SKM-1 treated with dmso at 0.1 percent for 144 hours (cell line): ENCODE measurements around the gene PPP1R12B.
"Not testable (repeated sequence)": the region's sequence is repeated elsewhere in the genome, so short reads cannot be mapped to it uniquely, and the experiment has no call there.

Experiments
- DNase-seq: peaks from one replicate; lab custom pipeline; 2025; ENCODE audit not compliant: unreplicated experiment; lab: John Stamatoyannopoulos, UW

PPP1R12B gene

GRCh38 chr1:202624088-202624780 lies 275.7 kb downstream of the PPP1R12B start:
- DNase-seq: no peak

GRCh38 chr1:202624781-202625108 lies 276.2 kb downstream of the PPP1R12B start:
- DNase-seq: no peak

DNA sequence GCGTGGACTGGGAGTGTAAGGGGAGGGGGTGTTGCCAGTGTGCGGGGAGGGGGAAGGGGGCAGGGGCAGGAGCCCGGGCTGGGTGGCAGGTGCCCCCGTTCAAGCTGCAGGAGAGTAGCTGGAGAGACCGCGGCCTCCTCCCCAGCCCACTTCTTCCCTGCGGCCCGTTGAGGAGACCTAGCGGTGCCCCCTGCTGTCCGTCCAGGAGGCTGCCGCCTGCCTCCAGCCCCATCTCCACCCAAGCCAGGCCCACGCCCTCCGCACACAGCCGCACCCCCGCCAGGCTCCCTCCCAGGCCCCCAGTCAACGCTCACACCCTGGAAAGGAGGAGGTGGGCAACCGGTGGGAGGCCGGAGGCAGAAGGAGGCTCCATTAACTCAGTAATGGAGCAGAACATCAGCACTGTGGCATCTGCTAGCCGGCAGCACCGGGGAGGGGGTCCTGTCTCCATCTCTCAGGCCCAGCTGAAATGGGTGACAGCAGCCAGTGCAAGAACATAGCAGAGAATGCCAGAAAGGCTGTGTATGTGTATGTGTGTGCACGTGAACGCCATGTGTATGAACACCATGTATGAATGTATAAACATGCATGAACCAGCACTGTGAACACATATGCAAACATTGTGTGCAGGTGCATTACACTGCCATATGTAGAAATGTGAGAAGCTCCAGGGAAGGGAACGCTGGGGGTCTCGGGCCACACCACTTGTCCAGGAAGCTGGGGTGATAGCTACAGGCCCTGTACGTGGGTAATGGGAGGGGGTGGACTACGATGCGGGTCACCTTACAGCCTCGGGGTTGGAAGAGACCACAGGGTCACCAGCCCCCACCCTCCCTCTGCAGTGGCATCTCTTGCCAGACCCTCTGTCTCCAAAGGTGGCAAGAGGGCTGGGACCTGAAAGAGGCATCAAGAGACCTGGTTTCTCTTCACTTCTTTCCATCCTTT lies 277.2 kb downstream of the PPP1R12B start:
- DNase-seq: peak; percentile 85

DNA sequence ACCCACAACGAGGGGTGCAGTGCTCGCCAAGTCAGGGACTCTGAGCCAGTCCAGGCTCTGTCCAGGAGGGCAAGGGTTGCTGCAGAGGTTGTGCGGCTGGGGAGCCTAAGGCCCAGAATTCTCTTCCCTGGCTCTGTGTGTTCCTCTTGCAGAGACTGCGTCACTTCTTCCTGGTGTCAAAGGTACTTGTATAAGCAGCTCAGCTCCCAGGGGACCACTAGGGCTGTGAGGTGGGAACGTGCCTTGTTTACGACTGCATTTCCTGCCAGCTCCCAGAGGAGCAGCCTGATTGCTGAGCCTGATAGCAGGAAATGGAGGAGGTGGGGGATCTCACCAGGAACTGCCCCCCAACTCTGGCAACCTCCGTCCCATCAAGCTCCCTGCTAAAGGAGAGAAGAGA lies 278.5 kb downstream of the PPP1R12B start:
- not testable (repeated sequence) for DNase-seq

DNA sequence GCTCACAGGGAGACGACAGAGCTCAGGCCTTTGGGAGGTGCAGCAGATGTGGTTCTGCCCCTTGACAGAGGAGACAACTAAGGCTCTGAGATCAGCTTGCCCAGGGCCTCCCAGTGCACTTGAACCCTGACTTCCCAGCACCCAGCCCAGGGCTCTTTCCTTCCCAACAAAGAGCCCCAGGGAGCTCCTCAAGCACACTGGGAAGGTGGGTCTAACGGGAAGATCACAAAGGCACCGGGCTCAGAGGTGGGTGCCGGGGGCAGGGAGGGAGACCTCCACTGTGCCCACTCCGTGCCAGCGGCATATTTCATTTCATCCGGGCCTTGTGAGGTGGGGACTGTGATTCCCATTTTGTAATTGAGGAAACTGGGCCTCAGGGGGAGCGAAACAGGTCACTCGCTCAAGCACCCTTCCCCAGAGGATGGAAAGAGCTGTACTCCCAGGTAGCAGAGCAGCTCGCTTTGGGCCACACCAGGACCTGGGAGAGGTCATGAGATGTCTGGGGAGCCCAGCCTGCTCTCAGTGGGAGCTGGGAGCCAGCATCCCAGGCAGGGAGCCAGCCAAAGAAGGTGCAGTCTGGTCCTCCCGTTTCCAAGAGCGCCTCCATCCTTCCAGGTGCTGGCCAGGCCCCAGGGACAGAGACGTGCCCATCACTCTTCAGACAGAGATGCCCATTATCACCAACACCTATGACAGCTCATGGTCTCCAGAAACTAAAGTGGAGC lies 279.5 kb downstream of the PPP1R12B start:
- no peak for DNase-seq

- DNase-seq: no peak
Measured at GRCh38 chr1:202628646-202629215, 280.2 kb downstream of the PPP1R12B start.

- DNase-seq: peak; percentile 89
Measured at GRCh38 chr1:202629257-202629811, 280.8 kb downstream of the PPP1R12B start.

- DNase-seq: not testable (repeated sequence)
Measured at GRCh38 chr1:202630096-202630495, 281.6 kb downstream of the PPP1R12B start.

DNA sequence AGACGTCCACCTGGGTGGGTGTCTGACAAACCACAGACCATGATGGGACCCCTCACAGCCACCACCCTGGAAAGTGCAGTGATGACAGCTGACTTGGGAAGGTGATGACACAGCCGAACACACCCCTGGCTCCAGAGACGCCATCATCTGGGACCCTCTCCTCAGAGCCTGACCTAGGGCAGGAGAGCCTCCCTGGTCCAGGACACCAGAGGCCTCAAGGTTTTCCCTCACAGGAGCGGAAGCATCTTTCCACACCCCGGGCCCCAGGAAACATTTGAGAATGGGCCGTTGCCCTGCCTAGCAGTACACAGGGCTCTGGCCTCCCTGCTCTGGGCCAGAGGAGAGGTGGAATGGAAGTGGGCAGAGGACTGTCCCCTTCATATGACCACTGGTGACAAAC lies 282.0 kb downstream of the PPP1R12B start:
- DNase-seq: no peak

DNA sequence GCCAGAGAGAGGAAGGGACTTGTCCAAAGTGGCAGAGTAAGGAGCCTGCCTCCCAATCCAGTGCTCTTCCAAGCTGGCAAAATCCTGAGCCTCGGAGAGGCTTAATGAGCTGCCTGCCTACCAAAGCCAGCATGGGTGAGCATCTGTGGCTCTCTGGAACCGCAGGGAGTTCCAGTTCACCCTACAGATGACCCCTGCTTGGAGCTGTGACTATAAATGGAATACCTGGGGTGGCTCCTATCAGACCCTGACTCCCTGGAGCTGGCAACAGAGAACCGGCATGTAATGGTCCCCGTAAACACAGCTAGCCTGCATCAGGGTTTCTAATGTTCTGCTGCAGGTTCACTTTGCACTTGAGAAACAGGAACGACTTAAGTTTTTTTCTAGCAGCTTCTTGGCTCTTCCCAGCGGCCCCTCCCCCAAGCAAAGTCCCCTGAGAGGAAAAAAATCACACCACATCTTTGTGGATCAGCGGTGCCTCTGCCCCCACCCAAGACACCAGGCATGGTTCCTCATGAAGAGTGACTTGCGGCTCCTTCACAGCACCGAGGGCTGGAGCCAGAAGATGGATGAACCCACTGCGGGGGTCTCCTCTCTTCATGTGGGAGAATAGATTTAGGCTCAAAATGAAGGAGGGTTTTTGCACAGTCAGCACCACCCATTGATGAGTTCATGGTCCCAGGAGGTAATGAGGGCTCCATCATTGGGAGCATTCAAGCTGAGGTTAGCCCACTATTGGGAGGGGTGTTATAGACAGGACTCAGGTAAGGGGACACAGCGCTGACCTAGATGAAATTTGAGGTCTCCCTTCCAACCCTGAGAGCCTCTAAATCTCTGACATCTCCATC lies 282.8 kb downstream of the PPP1R12B start:
- DNase-seq: no peak

GRCh38 chr1:202632241-202632640 lies 283.7 kb downstream of the PPP1R12B start:
- no peak for DNase-seq

- DNase-seq: not testable (repeated sequence)
Measured at GRCh38 chr1:202636171-202636570, 287.7 kb downstream of the PPP1R12B start.

GRCh38 chr1:202637321-202638018 lies 289.0 kb downstream of the PPP1R12B start:
- not testable (repeated sequence) for DNase-seq

- DNase-seq: no peak
Measured at GRCh38 chr1:202638019-202638700, 289.7 kb downstream of the PPP1R12B start.

DNA sequence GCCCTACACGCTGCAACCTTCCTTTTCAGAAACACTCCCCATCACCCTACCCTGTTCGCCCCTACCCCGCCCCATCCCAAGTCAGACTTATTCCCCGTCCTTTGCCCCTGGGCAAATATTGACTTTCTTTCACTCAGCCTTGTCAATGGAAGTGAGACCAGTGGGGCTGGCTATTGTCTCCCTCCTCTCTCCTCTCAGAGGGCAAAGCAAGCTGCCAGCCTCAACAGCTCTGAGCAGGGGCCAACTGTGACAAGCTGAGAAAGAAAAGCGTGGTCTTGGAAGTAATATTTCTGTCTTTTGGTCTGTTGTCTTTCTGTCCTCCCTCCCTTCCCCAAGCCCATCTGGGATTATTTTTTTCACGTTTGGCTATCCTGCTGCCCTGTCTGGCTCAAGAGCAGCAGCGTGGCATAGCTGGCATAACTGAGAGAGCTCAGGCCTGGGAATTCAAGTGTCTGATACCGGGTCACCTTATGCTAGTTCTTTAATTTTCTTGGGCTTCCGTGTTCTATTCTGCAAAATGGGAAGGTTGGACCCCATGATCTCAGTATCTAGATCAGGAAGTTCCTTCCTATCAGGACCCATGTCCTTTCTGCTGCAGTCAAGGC lies 290.3 kb downstream of the PPP1R12B start:
- DNase-seq: not testable (repeated sequence)

DNA sequence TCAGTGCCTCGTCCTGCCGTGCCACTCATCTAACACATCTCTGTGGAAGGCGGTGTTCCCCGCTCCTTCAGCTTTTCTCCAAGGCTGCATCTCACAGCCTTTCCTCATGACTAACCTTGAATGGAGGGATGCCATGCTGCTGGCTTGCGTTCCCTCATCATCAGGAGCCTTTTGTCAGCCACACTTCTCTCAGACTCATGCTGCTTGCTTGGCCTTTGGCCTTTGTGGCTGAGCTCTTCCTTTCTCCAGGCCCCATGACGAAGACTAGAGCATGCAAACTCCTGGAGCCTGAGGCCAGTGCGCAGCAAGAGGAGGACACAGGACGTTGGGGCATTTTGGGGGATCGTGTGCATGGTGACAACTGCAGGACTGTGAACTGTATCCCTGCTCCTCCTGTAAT lies 291.0 kb downstream of the PPP1R12B start:
- no peak for DNase-seq

GRCh38 chr1:202642212-202642611 lies 293.7 kb downstream of the PPP1R12B start:
- no peak for DNase-seq
